ENCODE data around the gene TRIM69. TPM values are rescaled to one million over a fixed set of nuclear protein-coding genes. Genes with fewer than 3 reads are reported as not detected.

TRIM69 gene
- polyA plus RNA-seq, 1 donor from 2014 or later = 38.3 TPM

GRCh38 chr15:44753345-44753744, 17.0 kb downstream of the TRIM69 start:
- H3K9me2 ChIP-seq (ENCODE audit: insufficient read depth, low read length) = no peaks in the 10 kb centered on the region
- no peak overlapping the region for H3K4me3 ChIP-seq (ENCODE audit: low read length)
- no peak overlapping the region for H3K4me2 ChIP-seq (ENCODE audit: low read length)
- H3K9ac ChIP-seq (ENCODE audit: low read length) = no peak overlapping the region
- H4K20me1 ChIP-seq (ENCODE audit: insufficient read depth) = no peaks in the 10 kb centered on the region
- H3K79me2 ChIP-seq (replicated peaks; ENCODE audit: insufficient read depth, low read length) = no peaks in the 10 kb centered on the region
- H3K27ac ChIP-seq (ENCODE audit: low read length) = no peak overlapping the region
- no peaks in the 10 kb centered on the region for H3K9me3 ChIP-seq (ENCODE audit: low read length)
- no peaks in the 10 kb centered on the region for H3K27me3 ChIP-seq (ENCODE audit: insufficient read depth, low read depth, low read length)
- H3F3A ChIP-seq (ENCODE audit: insufficient read depth, low read length, poor library complexity, severe bottlenecking) = no peaks in the 10 kb centered on the region
- H2AFZ ChIP-seq (ENCODE audit: low read depth, low read length) = no peak overlapping the region
- TF ChIP-seq EP300 (conservative IDR thresholded peaks at IDR 0.05; ENCODE audit: poor library complexity, severe bottlenecking) = no peak
- TF ChIP-seq, protein P1, sequence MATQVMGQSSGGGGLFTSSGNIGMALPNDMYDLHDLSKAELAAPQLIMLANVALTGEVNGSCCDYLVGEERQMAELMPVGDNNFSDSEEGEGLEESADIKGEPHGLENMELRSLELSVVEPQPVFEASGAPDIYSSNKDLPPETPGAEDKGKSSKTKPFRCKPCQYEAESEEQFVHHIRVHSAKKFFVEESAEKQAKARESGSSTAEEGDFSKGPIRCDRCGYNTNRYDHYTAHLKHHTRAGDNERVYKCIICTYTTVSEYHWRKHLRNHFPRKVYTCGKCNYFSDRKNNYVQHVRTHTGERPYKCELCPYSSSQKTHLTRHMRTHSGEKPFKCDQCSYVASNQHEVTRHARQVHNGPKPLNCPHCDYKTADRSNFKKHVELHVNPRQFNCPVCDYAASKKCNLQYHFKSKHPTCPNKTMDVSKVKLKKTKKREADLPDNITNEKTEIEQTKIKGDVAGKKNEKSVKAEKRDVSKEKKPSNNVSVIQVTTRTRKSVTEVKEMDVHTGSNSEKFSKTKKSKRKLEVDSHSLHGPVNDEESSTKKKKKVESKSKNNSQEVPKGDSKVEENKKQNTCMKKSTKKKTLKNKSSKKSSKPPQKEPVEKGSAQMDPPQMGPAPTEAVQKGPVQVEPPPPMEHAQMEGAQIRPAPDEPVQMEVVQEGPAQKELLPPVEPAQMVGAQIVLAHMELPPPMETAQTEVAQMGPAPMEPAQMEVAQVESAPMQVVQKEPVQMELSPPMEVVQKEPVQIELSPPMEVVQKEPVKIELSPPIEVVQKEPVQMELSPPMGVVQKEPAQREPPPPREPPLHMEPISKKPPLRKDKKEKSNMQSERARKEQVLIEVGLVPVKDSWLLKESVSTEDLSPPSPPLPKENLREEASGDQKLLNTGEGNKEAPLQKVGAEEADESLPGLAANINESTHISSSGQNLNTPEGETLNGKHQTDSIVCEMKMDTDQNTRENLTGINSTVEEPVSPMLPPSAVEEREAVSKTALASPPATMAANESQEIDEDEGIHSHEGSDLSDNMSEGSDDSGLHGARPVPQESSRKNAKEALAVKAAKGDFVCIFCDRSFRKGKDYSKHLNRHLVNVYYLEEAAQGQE (IDR thresholded peaks at IDR 0.05; ENCODE audit: borderline replicate concordance) = no peak
- TF ChIP-seq SMC3 (conservative IDR thresholded peaks at IDR 0.05; ENCODE audit: poor library complexity) = no peak
- TF ChIP-seq MXI1 (conservative IDR thresholded peaks at IDR 0.05; ENCODE audit: poor library complexity, severe bottlenecking) = no peak
- no peak for TF ChIP-seq EZH2 (IDR thresholded peaks at IDR 0.05; ENCODE audit: borderline replicate concordance, insufficient read depth, low read length, poor library complexity, severe bottlenecking)
- TF ChIP-seq, protein P2, sequence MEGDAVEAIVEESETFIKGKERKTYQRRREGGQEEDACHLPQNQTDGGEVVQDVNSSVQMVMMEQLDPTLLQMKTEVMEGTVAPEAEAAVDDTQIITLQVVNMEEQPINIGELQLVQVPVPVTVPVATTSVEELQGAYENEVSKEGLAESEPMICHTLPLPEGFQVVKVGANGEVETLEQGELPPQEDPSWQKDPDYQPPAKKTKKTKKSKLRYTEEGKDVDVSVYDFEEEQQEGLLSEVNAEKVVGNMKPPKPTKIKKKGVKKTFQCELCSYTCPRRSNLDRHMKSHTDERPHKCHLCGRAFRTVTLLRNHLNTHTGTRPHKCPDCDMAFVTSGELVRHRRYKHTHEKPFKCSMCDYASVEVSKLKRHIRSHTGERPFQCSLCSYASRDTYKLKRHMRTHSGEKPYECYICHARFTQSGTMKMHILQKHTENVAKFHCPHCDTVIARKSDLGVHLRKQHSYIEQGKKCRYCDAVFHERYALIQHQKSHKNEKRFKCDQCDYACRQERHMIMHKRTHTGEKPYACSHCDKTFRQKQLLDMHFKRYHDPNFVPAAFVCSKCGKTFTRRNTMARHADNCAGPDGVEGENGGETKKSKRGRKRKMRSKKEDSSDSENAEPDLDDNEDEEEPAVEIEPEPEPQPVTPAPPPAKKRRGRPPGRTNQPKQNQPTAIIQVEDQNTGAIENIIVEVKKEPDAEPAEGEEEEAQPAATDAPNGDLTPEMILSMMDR (IDR thresholded peaks at IDR 0.05; ENCODE audit: poor library complexity, severe bottlenecking) = no peak
- no peak for TF ChIP-seq RAD21 (conservative IDR thresholded peaks at IDR 0.05)
- TF ChIP-seq TAF1 (IDR thresholded peaks at IDR 0.05; ENCODE audit: low read depth) = no peak
- TF ChIP-seq POLR2AphosphoS5 (IDR thresholded peaks at IDR 0.05) = no peak
- H3K36me3 ChIP-seq (ENCODE audit: insufficient read depth, low read length) = no peaks in the 10 kb centered on the region

GRCh38 chr15:44763187-44763586, 26.9 kb downstream of the TRIM69 start:
- H3K36me3 ChIP-seq (ENCODE audit: insufficient read depth, low read length) = no peaks in the 10 kb centered on the region
- no peak overlapping the region for H3K27ac ChIP-seq (ENCODE audit: low read length)
- no peaks in the 10 kb centered on the region for H3K79me2 ChIP-seq (replicated peaks; ENCODE audit: insufficient read depth, low read length)
- H3K9me2 ChIP-seq (ENCODE audit: insufficient read depth, low read length) = no peaks in the 10 kb centered on the region
- no peak overlapping the region for H3K9ac ChIP-seq (ENCODE audit: low read length)
- H4K20me1 ChIP-seq (ENCODE audit: insufficient read depth) = no peaks in the 10 kb centered on the region
- no peak overlapping the region for H3K4me3 ChIP-seq (ENCODE audit: low read length)
- no peak overlapping the region for H3K4me2 ChIP-seq (ENCODE audit: low read length)
- no peak overlapping the region for H2AFZ ChIP-seq (ENCODE audit: low read depth, low read length)
- no peaks in the 10 kb centered on the region for H3K9me3 ChIP-seq (ENCODE audit: low read length)
- H3K27me3 ChIP-seq (ENCODE audit: insufficient read depth, low read depth, low read length) = no peaks in the 10 kb centered on the region
- H3F3A ChIP-seq (ENCODE audit: insufficient read depth, low read length, poor library complexity, severe bottlenecking) = no peaks in the 10 kb centered on the region
- TF ChIP-seq RAD21 (conservative IDR thresholded peaks at IDR 0.05) (no peak), MXI1 (conservative IDR thresholded peaks at IDR 0.05; ENCODE audit: poor library complexity, severe bottlenecking) (no peak), POLR2AphosphoS5 (IDR thresholded peaks at IDR 0.05) (no peak), EP300 (conservative IDR thresholded peaks at IDR 0.05; ENCODE audit: poor library complexity, severe bottlenecking) (no peak), TAF1 (IDR thresholded peaks at IDR 0.05; ENCODE audit: low read depth) (no peak), EZH2 (IDR thresholded peaks at IDR 0.05; ENCODE audit: borderline replicate concordance, insufficient read depth, low read length, poor library complexity, severe bottlenecking) (no peak), SMC3 (conservative IDR thresholded peaks at IDR 0.05; ENCODE audit: poor library complexity) (no peak)
- TF ChIP-seq, protein P1 (IDR thresholded peaks at IDR 0.05; ENCODE audit: borderline replicate concordance) = no peak
- TF ChIP-seq, protein P2 (IDR thresholded peaks at IDR 0.05; ENCODE audit: poor library complexity, severe bottlenecking) = no peak
